Colonic mucosa (tissue), 4 donors: ENCODE results near the gene ABCG1. TPM values are rescaled to one million over a fixed set of nuclear protein-coding genes. Genes with fewer than 3 reads are reported as not detected.

Experiments used
- DNase-seq: peaks from one replicate; pipeline ENCODE4 v3.0.0-alpha.2; 2020
- H3K27ac ChIP-seq: fragments of 200-600 bp; one replicate; pipeline ENCODE4 v1.8.0; 2021
- H3K27me3 ChIP-seq: fragments of 200-600 bp; one replicate; pipeline ENCODE4 v1.8.0; 2021
- H3K36me3 ChIP-seq: fragments of 200-600 bp; one replicate; pipeline ENCODE4 v1.8.0; 2021
- H3K4me1 ChIP-seq: fragments of 200-600 bp; one replicate; pipeline ENCODE4 v1.8.0; 2021; ENCODE audit warnings: mild to moderate bottlenecking
- H3K4me3 ChIP-seq: fragments of 200-600 bp; one replicate; pipeline ENCODE4 v1.8.0; 2021
- H3K9ac ChIP-seq, 2 donors: one replicate each; pipeline ENCODE4 v1.7.0; 2013; ENCODE audit warnings: control low read depth in 2 of 2, low read depth in 2 of 2, low read length in 2 of 2
- H3K9me3 ChIP-seq: fragments of 200-600 bp; one replicate; pipeline ENCODE4 v1.8.0; 2021
- CTCF ChIP-seq: fragments of 200-600 bp; IDR thresholded peaks from one replicate; pipeline ENCODE4 v1.8.0; 2022; ENCODE audit warnings: antibody characterized with exemption, mild to moderate bottlenecking
- intact Hi-C: fragments of 100-400 bp; cut with DNase I; formaldehyde crosslinking; loops from one replicate; pipeline ENCODE4 v1.14.1; 2022
- total RNA-seq, 2 donors: library from RNA; stranded (reverse); fragmentation: NEBNext Ultra II Directional in 1 of 2; extraction: Animal tissue kit (Norgen Biotek cat#: 25700) in 1 of 2; gene quantifications; one replicate each; pipeline ENCODE4 v1.2.1, GENCODE V29; 2021
- donor health status: healthy.
- donor health status: DM: no; HTN: no; CAD: no.
- donor health status: DM: no; HTN: no; CAD: no.

The ABCG1 gene
- total RNA-seq, 2 donors from 2014 or later = 13.8 to 60.0 TPM

GRCh38 chr21:42236014-42236413 is 17.1 kb downstream of the ABCG1 start:
- Histone ChIP-seq H3K4me3 (no peak overlapping the region), H3K36me3 (no peaks in the 10 kb centered on the region), H3K9ac (no peak overlapping the region), H3K9me3 (no peaks in the 10 kb centered on the region), H3K4me1 (peaks cover 26% of the 10 kb centered on the region), H3K27ac (no peak overlapping the region), H3K27me3 (no peaks in the 10 kb centered on the region)
- no peak for DNase-seq
- intact Hi-C loops = no loop called here
- no peak for TF ChIP-seq CTCF

- intact Hi-C loops = no loop called here
- no peak overlapping the region for H3K27ac ChIP-seq
- TF ChIP-seq CTCF = no peak
These were observed 17.8 kb downstream of the ABCG1 start for GRCh38 chr21:42236693-42237092.

GRCh38 chr21:42237161-42237560 is 18.2 kb downstream of the ABCG1 start:
- no peak for DNase-seq
- TF ChIP-seq CTCF = no peak
- no peak overlapping the region for H3K9ac ChIP-seq
- intact Hi-C loops = no loop called here
- no peak overlapping the region for H3K4me3 ChIP-seq
- peaks cover 26% of the 10 kb centered on the region for H3K4me1 ChIP-seq
- no peaks in the 10 kb centered on the region for H3K36me3 ChIP-seq
- no peaks in the 10 kb centered on the region for H3K27me3 ChIP-seq
- no peaks in the 10 kb centered on the region for H3K9me3 ChIP-seq
- H3K27ac ChIP-seq = no peak overlapping the region

More at GRCh38 chr21:42236693-42237092, 17.8 kb downstream of the ABCG1 start:
- Histone ChIP-seq H3K9me3 (no peaks in the 10 kb centered on the region), H3K9ac (no peak overlapping the region), H3K4me1 (peaks cover 26% of the 10 kb centered on the region), H3K36me3 (no peaks in the 10 kb centered on the region), H3K4me3 (no peak overlapping the region), H3K27me3 (no peaks in the 10 kb centered on the region)
- no peak for DNase-seq

- intact Hi-C loops = no loop called here
- TF ChIP-seq CTCF = no peak
- Histone ChIP-seq H3K9ac (no peak overlapping the region), H3K27me3 (no peaks in the 10 kb centered on the region), H3K4me3 (no peak overlapping the region), H3K27ac (no peak overlapping the region), H3K9me3 (no peaks in the 10 kb centered on the region), H3K4me1 (peaks cover 22% of the 10 kb centered on the region), H3K36me3 (no peaks in the 10 kb centered on the region)
- no peak for DNase-seq
These were observed 18.6 kb downstream of the ABCG1 start for GRCh38 chr21:42237577-42237976.

- no peak overlapping the region for H3K9ac ChIP-seq
- no peaks in the 10 kb centered on the region for H3K36me3 ChIP-seq
- intact Hi-C loops = no loop called here
- peaks cover 15% of the 10 kb centered on the region for H3K4me1 ChIP-seq
- no peaks in the 10 kb centered on the region for H3K9me3 ChIP-seq
- TF ChIP-seq CTCF = no peak
- H3K27ac ChIP-seq = no peak overlapping the region
- H3K27me3 ChIP-seq = no peaks in the 10 kb centered on the region
- DNase-seq = no peak
- H3K4me3 ChIP-seq = no peak overlapping the region
These were observed 19.4 kb downstream of the ABCG1 start for GRCh38 chr21:42238185-42238934.
